Measurements from ENCODE around the gene CLRN3. TPM values are rescaled to one million over a fixed set of nuclear protein-coding genes. Genes with fewer than 3 reads are reported as not detected.

CLRN3 gene
- total RNA-seq, 1 experiment from 2014 or later = 0.52 TPM

DNA sequence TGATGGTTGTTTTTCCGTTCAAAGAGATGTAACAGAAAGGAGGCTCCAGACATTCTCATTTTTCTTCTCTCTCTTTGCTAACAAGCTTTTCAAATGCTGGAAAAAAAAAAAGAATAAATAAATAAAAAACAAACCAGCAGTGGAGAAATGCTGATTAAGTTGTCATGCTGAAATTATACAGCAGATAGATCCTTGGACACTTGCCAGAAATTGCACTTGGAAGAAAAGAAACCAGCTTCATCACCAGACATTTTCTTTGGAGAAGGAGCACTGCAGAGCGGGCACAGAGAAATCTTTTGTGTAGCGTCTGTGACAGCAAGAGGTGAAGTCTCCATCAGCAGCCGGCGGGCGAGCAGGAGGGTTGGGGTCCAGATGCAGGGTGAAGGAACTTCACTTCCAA lies 55.8 kb downstream of the CLRN3 start:
- H3K9me3 Mint-ChIP-seq (ENCODE audit: low read depth, unreplicated experiment) = no peaks in the 10 kb centered on the region
- H3K4me1 Mint-ChIP-seq (ENCODE audit: low read depth, unreplicated experiment) = no peaks in the 10 kb centered on the region
- DNase-seq = no peak
- H3K36me3 Mint-ChIP-seq (ENCODE audit: insufficient read depth, unreplicated experiment) = no peaks in the 10 kb centered on the region
- TF ChIP-seq, protein P1, sequence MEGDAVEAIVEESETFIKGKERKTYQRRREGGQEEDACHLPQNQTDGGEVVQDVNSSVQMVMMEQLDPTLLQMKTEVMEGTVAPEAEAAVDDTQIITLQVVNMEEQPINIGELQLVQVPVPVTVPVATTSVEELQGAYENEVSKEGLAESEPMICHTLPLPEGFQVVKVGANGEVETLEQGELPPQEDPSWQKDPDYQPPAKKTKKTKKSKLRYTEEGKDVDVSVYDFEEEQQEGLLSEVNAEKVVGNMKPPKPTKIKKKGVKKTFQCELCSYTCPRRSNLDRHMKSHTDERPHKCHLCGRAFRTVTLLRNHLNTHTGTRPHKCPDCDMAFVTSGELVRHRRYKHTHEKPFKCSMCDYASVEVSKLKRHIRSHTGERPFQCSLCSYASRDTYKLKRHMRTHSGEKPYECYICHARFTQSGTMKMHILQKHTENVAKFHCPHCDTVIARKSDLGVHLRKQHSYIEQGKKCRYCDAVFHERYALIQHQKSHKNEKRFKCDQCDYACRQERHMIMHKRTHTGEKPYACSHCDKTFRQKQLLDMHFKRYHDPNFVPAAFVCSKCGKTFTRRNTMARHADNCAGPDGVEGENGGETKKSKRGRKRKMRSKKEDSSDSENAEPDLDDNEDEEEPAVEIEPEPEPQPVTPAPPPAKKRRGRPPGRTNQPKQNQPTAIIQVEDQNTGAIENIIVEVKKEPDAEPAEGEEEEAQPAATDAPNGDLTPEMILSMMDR (IDR thresholded peaks at IDR 0.05; ENCODE audit: unreplicated experiment) = no peak
- no peak overlapping the region for H3K4me3 Mint-ChIP-seq (ENCODE audit: low read depth, unreplicated experiment)
- intact Hi-C loops (cut with micrococcal nuclease; ENCODE audit: unreplicated experiment) = no loop called here
- H3K27me3 Mint-ChIP-seq (ENCODE audit: unreplicated experiment) = peaks cover 72% of the 10 kb centered on the region
- CTCF ChIA-PET = no interaction called here
- no peak overlapping the region for H3K27ac Mint-ChIP-seq (ENCODE audit: unreplicated experiment)
- BruUV-seq (replicated peaks) = no TSS peak

DNA sequence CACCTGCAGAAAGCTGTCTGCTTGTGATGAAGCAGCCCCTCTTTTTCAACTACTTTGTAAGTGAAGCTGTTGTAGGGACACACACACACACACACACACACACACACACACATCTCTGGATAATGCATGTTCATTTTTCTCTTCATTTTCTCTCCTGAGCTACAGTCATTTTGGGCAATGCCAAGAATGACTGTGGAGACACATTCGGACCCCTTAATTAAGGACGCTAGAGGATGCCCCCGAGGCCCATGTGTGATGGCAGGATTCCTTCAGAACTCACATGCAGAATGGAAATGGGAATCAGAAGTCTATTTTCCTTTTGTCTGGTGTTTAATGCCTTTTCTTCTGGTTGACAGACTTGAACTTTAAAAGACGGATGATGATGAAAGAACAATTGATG lies 56.6 kb downstream of the CLRN3 start:
- CTCF ChIA-PET = no interaction called here
- H3K27me3 Mint-ChIP-seq (ENCODE audit: unreplicated experiment) = peaks cover 65% of the 10 kb centered on the region

DNA sequence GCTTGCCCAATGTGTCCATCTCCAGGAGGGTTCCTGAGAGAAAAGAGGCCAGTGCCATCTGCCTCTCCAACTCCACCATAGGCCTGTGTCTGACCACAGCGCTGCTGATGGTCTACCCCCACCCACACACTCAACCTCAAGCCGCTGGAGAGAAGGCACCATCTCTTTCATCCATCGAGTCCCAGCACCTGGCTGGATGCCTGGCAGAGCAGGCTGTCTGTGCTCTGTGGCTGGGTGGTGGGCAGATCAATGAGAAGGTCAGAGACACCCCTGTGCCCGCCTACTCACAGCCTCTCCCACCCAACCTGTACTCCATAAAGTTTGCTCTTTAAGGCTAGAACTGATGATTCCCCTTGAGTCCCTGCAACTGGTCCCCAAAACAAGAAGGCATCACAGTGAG lies 58.0 kb downstream of the CLRN3 start:
- CTCF ChIA-PET = no interaction called here
- Mint-ChIP-seq H3K4me3 (ENCODE audit: low read depth, unreplicated experiment) (no peak overlapping the region), H3K27ac (ENCODE audit: unreplicated experiment) (no peak overlapping the region), H3K4me1 (ENCODE audit: low read depth, unreplicated experiment) (no peaks in the 10 kb centered on the region), H3K9me3 (ENCODE audit: low read depth, unreplicated experiment) (no peaks in the 10 kb centered on the region), H3K36me3 (ENCODE audit: insufficient read depth, unreplicated experiment) (no peaks in the 10 kb centered on the region), H3K27me3 (ENCODE audit: unreplicated experiment) (peaks cover 62% of the 10 kb centered on the region)
- no peak for DNase-seq
- no TSS peak for BruUV-seq (replicated peaks)
- TF ChIP-seq, protein P1 (IDR thresholded peaks at IDR 0.05; ENCODE audit: unreplicated experiment) = no peak
- intact Hi-C loops (cut with micrococcal nuclease; ENCODE audit: unreplicated experiment) = no loop called here

More for the DNA sequence above, 56.6 kb downstream of the CLRN3 start:
- no peaks in the 10 kb centered on the region for H3K36me3 Mint-ChIP-seq (ENCODE audit: insufficient read depth, unreplicated experiment)
- no TSS peak for BruUV-seq (replicated peaks)
- TF ChIP-seq, protein P1 (IDR thresholded peaks at IDR 0.05; ENCODE audit: unreplicated experiment) = no peak
- H3K9me3 Mint-ChIP-seq (ENCODE audit: low read depth, unreplicated experiment) = no peaks in the 10 kb centered on the region
- H3K27ac Mint-ChIP-seq (ENCODE audit: unreplicated experiment) = no peak overlapping the region
- DNase-seq = no peak
- H3K4me3 Mint-ChIP-seq (ENCODE audit: low read depth, unreplicated experiment) = no peak overlapping the region
- intact Hi-C loops (cut with micrococcal nuclease; ENCODE audit: unreplicated experiment) = no loop called here
- no peaks in the 10 kb centered on the region for H3K4me1 Mint-ChIP-seq (ENCODE audit: low read depth, unreplicated experiment)

DNA sequence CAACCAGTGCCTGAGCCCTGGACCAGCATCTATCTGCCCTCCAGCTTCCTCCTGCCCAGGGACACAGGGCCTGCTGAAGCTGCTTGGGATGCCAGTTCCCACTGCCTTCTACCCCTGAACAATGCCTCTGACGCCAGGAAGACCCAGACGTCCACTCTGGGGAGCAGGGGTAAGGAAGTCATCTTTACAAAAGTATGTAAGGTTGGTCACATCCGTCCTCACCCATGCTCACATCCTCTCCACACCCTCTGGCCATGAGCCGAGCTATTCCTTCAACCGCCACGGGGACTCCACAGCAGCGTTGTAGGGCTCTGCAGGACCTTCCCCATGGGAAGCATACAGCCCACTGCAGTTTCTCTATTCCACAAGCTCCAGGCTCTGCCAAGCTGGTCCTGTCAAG lies 58.5 kb downstream of the CLRN3 start:
- TF ChIP-seq, protein P1 (IDR thresholded peaks at IDR 0.05; ENCODE audit: unreplicated experiment) = no peak
- H3K4me1 Mint-ChIP-seq (ENCODE audit: low read depth, unreplicated experiment) = no peaks in the 10 kb centered on the region
- no peak overlapping the region for H3K27ac Mint-ChIP-seq (ENCODE audit: unreplicated experiment)
- no peak overlapping the region for H3K4me3 Mint-ChIP-seq (ENCODE audit: low read depth, unreplicated experiment)
- DNase-seq = no peak
- H3K27me3 Mint-ChIP-seq (ENCODE audit: unreplicated experiment) = peaks cover 68% of the 10 kb centered on the region
- H3K36me3 Mint-ChIP-seq (ENCODE audit: insufficient read depth, unreplicated experiment) = no peaks in the 10 kb centered on the region
- intact Hi-C loops (cut with micrococcal nuclease; ENCODE audit: unreplicated experiment) = no loop called here
- no TSS peak for BruUV-seq (replicated peaks)
- H3K9me3 Mint-ChIP-seq (ENCODE audit: low read depth, unreplicated experiment) = no peaks in the 10 kb centered on the region
- CTCF ChIA-PET = no interaction called here

All from Calu3 (cell line).